SK-N-SH (cell line): Measurements from ENCODE around the gene PFAS.

ENCODE experiments used
- EP300 ChIP-seq, 2 experiments: IDR thresholded peaks; 2 replicates each; pipeline versions ENCODE4 v1.4.0 to v1.6.1; 2012; ENCODE audit warnings: borderline replicate concordance in 1 of 2, low read depth in 1 of 2, low read length in 1 of 2
- GABPA ChIP-seq: IDR thresholded peaks from 2 replicates; pipeline ENCODE4 v1.4.0; 2012; ENCODE audit warnings: low read depth, mild to moderate bottlenecking
- JUND ChIP-seq: IDR thresholded peaks from 2 replicates; pipeline ENCODE4 v1.4.0; 2012
- MEF2A ChIP-seq: IDR thresholded peaks from 2 replicates; pipeline ENCODE4 v1.4.0; 2012; ENCODE audit warnings: low read depth, borderline replicate concordance
- MXI1 ChIP-seq: IDR thresholded peaks from 2 replicates; pipeline ENCODE4 v1.6.1; 2012; ENCODE audit warnings: mild to moderate bottlenecking, low read depth, low read length, improper control_type of control experiment
- NFIC ChIP-seq: IDR thresholded peaks from 2 replicates; pipeline ENCODE4 v1.4.0; 2012; ENCODE audit warnings: borderline replicate concordance
- POLR2AphosphoS5 ChIP-seq: IDR thresholded peaks from 2 replicates; pipeline ENCODE4 v1.6.1; 2012; ENCODE audit warnings: low read depth, low read length
- RAD21 ChIP-seq: IDR thresholded peaks from 2 replicates; pipeline ENCODE4 v1.6.1; 2012; ENCODE audit warnings: mild to moderate bottlenecking, low read length
- REST ChIP-seq: IDR thresholded peaks from 2 replicates; pipeline ENCODE4 v1.6.1; 2012; ENCODE audit warnings: mild to moderate bottlenecking, low read depth, low read length, moderate library complexity
- RFX5 ChIP-seq: IDR thresholded peaks from 2 replicates; pipeline ENCODE4 v1.6.1; 2012; ENCODE audit warnings: mild to moderate bottlenecking, improper control_type of control experiment, low read length
- SIN3A ChIP-seq: IDR thresholded peaks from 2 replicates; pipeline ENCODE4 v1.6.1; 2012; ENCODE audit warnings: low read depth, mild to moderate bottlenecking, low read length, moderate library complexity, borderline replicate concordance
- TAF1 ChIP-seq: IDR thresholded peaks from 2 replicates; pipeline ENCODE4 v1.6.1; 2012; ENCODE audit warnings: low read depth, mild to moderate bottlenecking, low read length, moderate library complexity, borderline replicate concordance
- TF ChIP-seq, protein P1 (sequence below): fragments of 200-600 bp; sonication (generic); IDR thresholded peaks from 2 replicates; pipeline ENCODE4 v1.6.1; 2017; ENCODE audit warnings: antibody characterized with exemption, mild to moderate bottlenecking, moderate library complexity
- TF ChIP-seq, protein P2 (sequence below): IDR thresholded peaks from 2 replicates; pipeline ENCODE4 v1.4.0; 2012; ENCODE audit warnings: low read depth, borderline replicate concordance

GRCh38 chr17:8256691-8257090, 7.6 kb downstream of the PFAS start:
- TF ChIP-seq POLR2AphosphoS5 (no peak), EP300 (IDR thresholded peaks at IDR 0.05; ENCODE audit: borderline replicate concordance in 1 of 2, low read depth in 1 of 2, low read length in 1 of 2) (no peak), REST (no peak), MEF2A (no peak), NFIC (no peak), RAD21 (no peak), MXI1 (no peak), RFX5 (no peak), TAF1 (no peak), SIN3A (no peak), GABPA (no peak), JUND (no peak)
- TF ChIP-seq, protein P1, sequence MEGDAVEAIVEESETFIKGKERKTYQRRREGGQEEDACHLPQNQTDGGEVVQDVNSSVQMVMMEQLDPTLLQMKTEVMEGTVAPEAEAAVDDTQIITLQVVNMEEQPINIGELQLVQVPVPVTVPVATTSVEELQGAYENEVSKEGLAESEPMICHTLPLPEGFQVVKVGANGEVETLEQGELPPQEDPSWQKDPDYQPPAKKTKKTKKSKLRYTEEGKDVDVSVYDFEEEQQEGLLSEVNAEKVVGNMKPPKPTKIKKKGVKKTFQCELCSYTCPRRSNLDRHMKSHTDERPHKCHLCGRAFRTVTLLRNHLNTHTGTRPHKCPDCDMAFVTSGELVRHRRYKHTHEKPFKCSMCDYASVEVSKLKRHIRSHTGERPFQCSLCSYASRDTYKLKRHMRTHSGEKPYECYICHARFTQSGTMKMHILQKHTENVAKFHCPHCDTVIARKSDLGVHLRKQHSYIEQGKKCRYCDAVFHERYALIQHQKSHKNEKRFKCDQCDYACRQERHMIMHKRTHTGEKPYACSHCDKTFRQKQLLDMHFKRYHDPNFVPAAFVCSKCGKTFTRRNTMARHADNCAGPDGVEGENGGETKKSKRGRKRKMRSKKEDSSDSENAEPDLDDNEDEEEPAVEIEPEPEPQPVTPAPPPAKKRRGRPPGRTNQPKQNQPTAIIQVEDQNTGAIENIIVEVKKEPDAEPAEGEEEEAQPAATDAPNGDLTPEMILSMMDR = no peak
- TF ChIP-seq, protein P2, sequence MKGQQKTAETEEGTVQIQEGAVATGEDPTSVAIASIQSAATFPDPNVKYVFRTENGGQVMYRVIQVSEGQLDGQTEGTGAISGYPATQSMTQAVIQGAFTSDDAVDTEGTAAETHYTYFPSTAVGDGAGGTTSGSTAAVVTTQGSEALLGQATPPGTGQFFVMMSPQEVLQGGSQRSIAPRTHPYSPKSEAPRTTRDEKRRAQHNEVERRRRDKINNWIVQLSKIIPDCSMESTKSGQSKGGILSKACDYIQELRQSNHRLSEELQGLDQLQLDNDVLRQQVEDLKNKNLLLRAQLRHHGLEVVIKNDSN = no peak
